Peyer's patch (tissue), 4 donors: Measurements from ENCODE around the gene SFRP4. TPM values are rescaled to one million over a fixed set of nuclear protein-coding genes. Genes with fewer than 3 reads are reported as not detected.

Source experiments
- DNase-seq, 3 donors: peaks; one replicate each; pipeline ENCODE4 v3.0.0-alpha.2; 2017 to 2019
- H3K27ac ChIP-seq, 4 donors: fragments of 200-600 bp; sonication (generic); one replicate each; pipeline ENCODE4 v1.5.1; 2016 to 2019
- H3K27me3 ChIP-seq, 2 donors: fragments of 200-600 bp; sonication (generic); one replicate each; pipeline ENCODE4 v1.5.1; 2019
- H3K36me3 ChIP-seq, 3 donors: fragments of 200-600 bp; sonication (generic); one replicate each; pipeline ENCODE4 v1.5.1; 2016 to 2019
- H3K4me1 ChIP-seq, 4 donors: fragments of 200-600 bp; sonication (generic); one replicate each; pipeline ENCODE4 v1.5.1; 2016 to 2019
- H3K4me3 ChIP-seq, 4 donors: fragments of 200-600 bp; sonication (generic); 1 replicate in 3 of 4; 2 replicates in 1 of 4; pipeline ENCODE4 v1.5.1; 2016 to 2019; ENCODE audit warnings: mild to moderate bottlenecking in 1 of 4
- H3K9me3 ChIP-seq, 4 donors: fragments of 200-600 bp; sonication (generic); one replicate each; pipeline ENCODE4 v1.5.1; 2016 to 2019; ENCODE audit warnings: mild to moderate bottlenecking in 1 of 4
- CTCF ChIP-seq, 6 experiments: fragments of 450-650 bp in 4 of 6; fragments of 200-600 bp in 2 of 6; sonication (generic) in 1 of 6; IDR thresholded peaks; one replicate each; pipeline ENCODE4 v1.5.1; 2017 to 2019; ENCODE audit warnings: antibody characterized with exemption in 6 of 6, mild to moderate bottlenecking in 3 of 6, moderate library complexity in 1 of 6
- POLR2A ChIP-seq, 2 donors: fragments of 450-650 bp; IDR thresholded peaks; one replicate each; pipeline ENCODE4 v1.5.1; 2017; ENCODE audit warnings: antibody characterized with exemption in 2 of 2, mild to moderate bottlenecking in 2 of 2, moderate library complexity in 2 of 2
- total RNA-seq, 4 donors: library from RNA; depleted of rRNA; stranded (reverse); fragments of >200 nt; gene quantifications; one replicate each; pipeline ENCODE4 v1.1.0, GENCODE V29; 2016

The SFRP4 gene
- total RNA-seq, 4 donors from 2014 or later, result 1.2 TPM; not detected in 3

- DNase-seq, result no peak
- Histone ChIP-seq H3K36me3 (no peaks in the 10 kb centered on the region), H3K9me3 (no peaks in the 10 kb centered on the region), H3K27me3 (no peaks in the 10 kb centered on the region), H3K27ac (peak overlapping the region in 1 of 4 donors; percentile 69), H3K4me3 (no peak overlapping the region), H3K4me1 (peaks cover 0 to 27% (median 2%) of the 10 kb centered on the region in 4 donors)
- TF ChIP-seq CTCF (IDR thresholded peaks at IDR 0.05) (no peak), POLR2A (IDR thresholded peaks at IDR 0.05) (no peak)
Observed at GRCh38 chr7:37944737-37945054, 28.1 kb upstream of the SFRP4 start.

- Histone ChIP-seq H3K27me3 (no peaks in the 10 kb centered on the region), H3K9me3 (no peaks in the 10 kb centered on the region), H3K36me3 (no peaks in the 10 kb centered on the region), H3K4me3 (no peak overlapping the region), H3K4me1 (peaks cover 0 to 27% (median 2%) of the 10 kb centered on the region in 4 donors), H3K27ac (peak overlapping the region in 3 of 4 donors; percentile 25 to 69 (median 63))
- TF ChIP-seq CTCF (IDR thresholded peaks at IDR 0.05) (no peak), POLR2A (IDR thresholded peaks at IDR 0.05) (no peak)
- DNase-seq, result no peak
Observed at GRCh38 chr7:37943905-37944736, 27.5 kb upstream of the SFRP4 start.

DNA sequence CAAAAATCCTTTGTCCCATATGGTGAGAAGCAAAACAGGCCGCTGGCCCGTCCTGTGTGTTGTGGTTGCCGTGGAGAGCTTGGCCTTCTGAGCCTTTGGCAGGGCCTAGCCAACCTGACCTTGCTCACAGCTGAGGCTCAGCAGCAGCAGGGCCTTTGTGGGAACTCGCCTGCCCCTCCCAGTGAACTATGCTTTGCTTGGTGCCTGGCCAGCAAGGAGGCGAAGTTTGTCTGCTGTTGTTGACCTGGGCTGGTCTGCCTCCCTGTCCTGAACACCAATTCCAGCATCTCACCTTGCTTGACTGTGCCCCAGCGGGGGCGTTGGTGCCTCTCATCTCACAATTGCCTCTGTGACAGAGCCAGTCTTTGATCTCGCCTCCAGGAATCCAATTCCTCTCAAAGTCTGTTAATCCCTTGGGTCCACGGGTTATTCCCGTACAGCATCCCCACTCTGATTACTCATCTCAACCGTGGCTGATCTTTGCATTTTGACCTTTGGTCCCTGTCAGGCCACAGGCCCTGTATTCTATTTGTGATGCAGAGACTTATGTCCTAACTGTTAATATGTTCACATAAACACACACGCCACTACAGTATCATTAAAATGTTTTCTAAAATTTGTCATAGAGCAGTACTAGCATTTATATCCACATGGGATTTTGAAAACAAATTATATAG, 26.5 kb upstream of the SFRP4 start:
- peaks cover 0 to 27% (median 2%) of the 10 kb centered on the region in 4 donors for H3K4me1 ChIP-seq
- H3K27ac ChIP-seq, result peak overlapping the region in 3 of 4 donors; percentile 29 to 70 (median 69)
- peak in 2 of 3 donors; percentile 90 to 92 for DNase-seq
- TF ChIP-seq CTCF (IDR thresholded peaks at IDR 0.05), result peak in 2 of 6 experiments; percentile 6 to 12
- no peak for TF ChIP-seq POLR2A (IDR thresholded peaks at IDR 0.05)
- H3K9me3 ChIP-seq, result no peaks in the 10 kb centered on the region
- no peak overlapping the region for H3K4me3 ChIP-seq
- no peaks in the 10 kb centered on the region for H3K36me3 ChIP-seq
- no peaks in the 10 kb centered on the region for H3K27me3 ChIP-seq

DNA sequence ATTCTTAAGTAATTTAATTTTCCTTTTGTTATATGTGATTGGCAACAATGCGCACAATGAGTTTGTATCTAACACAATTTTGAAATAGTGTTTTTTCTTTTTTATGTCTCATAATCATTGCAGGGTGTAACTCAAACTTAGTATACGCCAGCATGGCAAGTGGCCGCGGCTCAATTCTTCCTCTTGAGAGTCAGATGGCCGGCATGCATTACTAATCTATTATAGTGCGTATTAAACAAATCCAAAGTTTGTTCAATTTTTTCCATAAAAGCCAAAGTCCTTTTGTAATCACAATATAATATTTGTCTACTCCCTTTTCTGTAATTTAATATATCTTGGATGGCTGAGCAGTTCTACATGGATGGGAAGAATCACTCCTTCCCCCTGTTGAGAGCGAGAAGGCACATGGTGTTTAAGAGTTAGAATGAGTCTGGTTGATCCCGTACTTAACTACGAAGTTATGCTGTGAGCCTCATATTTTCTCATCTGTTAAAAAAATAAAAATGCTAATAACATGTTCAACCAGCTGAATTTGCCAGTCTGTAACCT, 16.5 kb upstream of the SFRP4 start:
- Histone ChIP-seq H3K9me3 (no peaks in the 10 kb centered on the region), H3K36me3 (no peaks in the 10 kb centered on the region), H3K4me3 (no peak overlapping the region), H3K27ac (no peak overlapping the region), H3K4me1 (no peaks in the 10 kb centered on the region), H3K27me3 (no peaks in the 10 kb centered on the region)
- TF ChIP-seq CTCF (IDR thresholded peaks at IDR 0.05), result no peak
- no peak for TF ChIP-seq POLR2A (IDR thresholded peaks at IDR 0.05)
- no peak for DNase-seq

- Histone ChIP-seq H3K9me3 (no peaks in the 10 kb centered on the region), H3K36me3 (no peaks in the 10 kb centered on the region), H3K4me3 (no peak overlapping the region), H3K4me1 (no peaks in the 10 kb centered on the region), H3K27me3 (no peaks in the 10 kb centered on the region), H3K27ac (no peak overlapping the region)
- TF ChIP-seq CTCF (IDR thresholded peaks at IDR 0.05) (no peak), POLR2A (IDR thresholded peaks at IDR 0.05) (no peak)
- no peak for DNase-seq
Observed at GRCh38 chr7:37932543-37932942, 15.9 kb upstream of the SFRP4 start.
